NT2/D1 (cell line): ENCODE data around the gene SYNE2.

Source experiments
- SUZ12 ChIP-seq: IDR thresholded peaks from 2 replicates; pipeline ENCODE4 v1.6.1; 2011; ENCODE audit not compliant: insufficient read length, insufficient read depth; ENCODE audit errors: extremely low read depth
- ZNF274 ChIP-seq: IDR thresholded peaks from 2 replicates; pipeline ENCODE4 v1.6.1; 2011; ENCODE audit warnings: mild to moderate bottlenecking, low read depth, low read length

DNA sequence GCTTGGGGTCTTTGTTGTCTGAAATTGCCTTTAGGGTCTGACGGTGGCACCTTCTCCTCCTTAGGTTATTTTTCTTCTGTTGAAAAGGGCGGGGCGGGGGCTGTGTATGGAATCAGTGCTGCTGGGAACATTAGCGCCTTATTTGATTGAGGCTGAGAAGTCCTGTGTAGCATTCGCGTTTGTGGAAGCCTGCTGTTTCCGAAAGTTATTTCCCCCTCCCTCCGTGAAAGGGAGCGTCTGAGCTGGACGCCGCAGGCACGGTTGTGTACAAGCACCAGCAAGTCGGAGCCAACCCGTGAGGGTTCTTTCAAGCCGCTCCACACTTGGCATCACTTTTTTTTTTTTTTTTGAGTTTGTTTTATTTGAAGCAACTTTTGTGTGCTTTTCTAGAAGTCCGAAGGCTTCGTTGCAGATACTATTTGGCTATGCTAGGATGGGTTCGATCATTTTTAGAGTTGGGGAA is 1.1 kb downstream of the SYNE2 start:
- no peak for TF ChIP-seq SUZ12
- no peak for TF ChIP-seq ZNF274
